ENCODE data around the gene NUBP1. TPM values are rescaled to one million over a fixed set of nuclear protein-coding genes. Genes with fewer than 3 reads are reported as not detected.

The NUBP1 gene
- total RNA-seq, 1 experiment from 2014 or later: 28.9 TPM

DNA sequence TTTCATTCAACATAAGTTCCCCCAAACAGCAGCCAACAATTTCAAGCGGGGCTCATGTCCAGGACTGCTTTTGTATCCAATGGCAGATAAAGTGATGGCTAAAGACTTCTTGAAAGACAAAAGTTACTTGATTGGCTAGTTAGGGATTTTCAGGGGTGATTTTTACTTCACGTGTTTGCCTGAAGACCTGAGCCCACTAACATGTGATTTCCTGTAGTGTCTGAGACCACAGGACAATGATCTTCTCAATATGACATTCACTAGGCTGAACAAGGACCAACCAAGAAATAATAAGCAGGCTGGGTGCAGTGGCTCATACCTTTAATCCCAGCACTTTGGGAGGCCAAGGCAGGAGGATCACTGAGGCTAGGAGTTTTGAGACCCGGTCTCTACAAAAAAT, 64.6 kb downstream of the NUBP1 start:
- Histone ChIP-seq H3K4me2 (no peak overlapping the region), H4K20me1 (ENCODE audit: insufficient read depth) (no peaks in the 10 kb centered on the region), H3K9me2 (ENCODE audit: insufficient read depth) (no peaks in the 10 kb centered on the region), H3K4me3 (no peak overlapping the region), H2AFZ (no peak overlapping the region), H3K4me1 (replicated peaks; ENCODE audit: insufficient read depth) (no peaks in the 10 kb centered on the region), H3K27me3 (ENCODE audit: insufficient read depth, low read depth) (no peaks in the 10 kb centered on the region), H3F3A (ENCODE audit: insufficient read depth, low read depth) (no peaks in the 10 kb centered on the region), H3K79me2 (ENCODE audit: low read depth) (no peaks in the 10 kb centered on the region), H3K9me3 (ENCODE audit: insufficient read depth, low read depth) (no peaks in the 10 kb centered on the region), H3K27ac (no peak overlapping the region), H3K36me3 (ENCODE audit: low read depth) (no peaks in the 10 kb centered on the region)
- POLR2A ChIA-PET (ENCODE audit: unreplicated experiment): no interaction called here
- TF ChIP-seq EZH2 (IDR thresholded peaks at IDR 0.05; ENCODE audit: low read depth): no peak
- TF ChIP-seq, protein P1, sequence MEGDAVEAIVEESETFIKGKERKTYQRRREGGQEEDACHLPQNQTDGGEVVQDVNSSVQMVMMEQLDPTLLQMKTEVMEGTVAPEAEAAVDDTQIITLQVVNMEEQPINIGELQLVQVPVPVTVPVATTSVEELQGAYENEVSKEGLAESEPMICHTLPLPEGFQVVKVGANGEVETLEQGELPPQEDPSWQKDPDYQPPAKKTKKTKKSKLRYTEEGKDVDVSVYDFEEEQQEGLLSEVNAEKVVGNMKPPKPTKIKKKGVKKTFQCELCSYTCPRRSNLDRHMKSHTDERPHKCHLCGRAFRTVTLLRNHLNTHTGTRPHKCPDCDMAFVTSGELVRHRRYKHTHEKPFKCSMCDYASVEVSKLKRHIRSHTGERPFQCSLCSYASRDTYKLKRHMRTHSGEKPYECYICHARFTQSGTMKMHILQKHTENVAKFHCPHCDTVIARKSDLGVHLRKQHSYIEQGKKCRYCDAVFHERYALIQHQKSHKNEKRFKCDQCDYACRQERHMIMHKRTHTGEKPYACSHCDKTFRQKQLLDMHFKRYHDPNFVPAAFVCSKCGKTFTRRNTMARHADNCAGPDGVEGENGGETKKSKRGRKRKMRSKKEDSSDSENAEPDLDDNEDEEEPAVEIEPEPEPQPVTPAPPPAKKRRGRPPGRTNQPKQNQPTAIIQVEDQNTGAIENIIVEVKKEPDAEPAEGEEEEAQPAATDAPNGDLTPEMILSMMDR (conservative IDR thresholded peaks at IDR 0.05): no peak
- no peak for DNase-seq
- intact Hi-C loops (cut with micrococcal nuclease; ENCODE audit: unreplicated experiment): no loop called here
- BruUV-seq (replicated peaks): no TSS peak
- CTCF ChIA-PET: no interaction called here

DNA sequence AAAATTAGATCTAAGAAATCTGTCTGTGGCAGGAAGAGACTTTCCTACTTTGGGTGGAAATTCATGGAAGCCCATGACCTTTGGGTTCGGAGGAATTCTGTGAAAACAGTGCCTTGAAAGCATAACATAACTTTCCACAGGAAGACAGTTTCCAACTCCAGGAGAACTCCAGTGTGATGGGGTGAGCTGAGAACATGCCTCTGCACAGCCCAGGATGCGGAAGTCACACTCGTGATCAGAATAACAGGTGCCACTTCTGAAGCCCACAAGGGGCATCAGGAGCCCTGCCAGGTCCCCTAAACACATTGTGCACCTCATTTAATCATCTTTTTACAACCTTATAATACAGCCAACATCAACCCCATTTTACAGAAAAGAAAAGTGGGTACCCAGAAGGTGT, 65.2 kb downstream of the NUBP1 start:
- Histone ChIP-seq H3K4me1 (replicated peaks; ENCODE audit: insufficient read depth) (no peaks in the 10 kb centered on the region), H3K27me3 (ENCODE audit: insufficient read depth, low read depth) (no peaks in the 10 kb centered on the region), H3K4me3 (no peak overlapping the region), H3F3A (ENCODE audit: insufficient read depth, low read depth) (no peaks in the 10 kb centered on the region), H3K9me3 (ENCODE audit: insufficient read depth, low read depth) (no peaks in the 10 kb centered on the region), H3K9me2 (ENCODE audit: insufficient read depth) (no peaks in the 10 kb centered on the region), H3K4me2 (no peak overlapping the region), H3K36me3 (ENCODE audit: low read depth) (no peaks in the 10 kb centered on the region), H3K27ac (no peak overlapping the region), H2AFZ (no peak overlapping the region), H4K20me1 (ENCODE audit: insufficient read depth) (no peaks in the 10 kb centered on the region), H3K79me2 (ENCODE audit: low read depth) (no peaks in the 10 kb centered on the region)
- TF ChIP-seq EZH2 (IDR thresholded peaks at IDR 0.05; ENCODE audit: low read depth): no peak
- CTCF ChIA-PET: no interaction called here
- intact Hi-C loops (cut with micrococcal nuclease; ENCODE audit: unreplicated experiment): no loop called here
- BruUV-seq (replicated peaks): no TSS peak
- DNase-seq: no peak
- POLR2A ChIA-PET (ENCODE audit: unreplicated experiment): no interaction called here

DNA sequence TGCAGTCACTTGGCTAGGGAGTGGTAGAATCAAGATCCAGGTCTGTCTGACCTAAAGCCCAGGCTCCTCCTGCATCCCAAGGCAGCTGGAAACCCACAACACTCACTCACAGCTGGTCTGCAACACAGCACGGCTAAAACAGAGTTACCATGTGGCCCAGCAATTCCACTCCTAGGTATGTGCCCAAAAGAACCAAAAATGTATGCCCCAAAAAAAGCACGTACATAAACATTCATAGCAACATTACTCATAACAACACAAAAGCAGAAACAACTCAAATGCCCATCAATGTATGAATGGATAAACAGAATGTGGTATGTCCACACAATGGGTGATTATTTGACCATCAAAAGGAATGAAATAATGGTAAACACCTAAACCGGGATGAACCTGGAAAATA, 66.1 kb downstream of the NUBP1 start:
- H3K27ac ChIP-seq: no peak overlapping the region
- H3K4me1 ChIP-seq (replicated peaks; ENCODE audit: insufficient read depth): no peaks in the 10 kb centered on the region
- H3K9me3 ChIP-seq (ENCODE audit: insufficient read depth, low read depth): no peaks in the 10 kb centered on the region
- H3K9me2 ChIP-seq (ENCODE audit: insufficient read depth): no peaks in the 10 kb centered on the region
- POLR2A ChIA-PET (ENCODE audit: unreplicated experiment): no interaction called here
- H3F3A ChIP-seq (ENCODE audit: insufficient read depth, low read depth): no peaks in the 10 kb centered on the region
- no peaks in the 10 kb centered on the region for H3K27me3 ChIP-seq (ENCODE audit: insufficient read depth, low read depth)
- CTCF ChIA-PET: no interaction called here
- no peaks in the 10 kb centered on the region for H3K79me2 ChIP-seq (ENCODE audit: low read depth)
- no peak overlapping the region for H3K4me2 ChIP-seq
- H3K4me3 ChIP-seq: no peak overlapping the region
- DNase-seq: no peak
- no TSS peak for BruUV-seq (replicated peaks)
- intact Hi-C loops (cut with micrococcal nuclease; ENCODE audit: unreplicated experiment): no loop called here
- H2AFZ ChIP-seq: no peak overlapping the region
- H3K36me3 ChIP-seq (ENCODE audit: low read depth): no peaks in the 10 kb centered on the region
- TF ChIP-seq, protein P1 (conservative IDR thresholded peaks at IDR 0.05): no peak
- no peak for TF ChIP-seq EZH2 (IDR thresholded peaks at IDR 0.05; ENCODE audit: low read depth)
- no peaks in the 10 kb centered on the region for H4K20me1 ChIP-seq (ENCODE audit: insufficient read depth)

DNA sequence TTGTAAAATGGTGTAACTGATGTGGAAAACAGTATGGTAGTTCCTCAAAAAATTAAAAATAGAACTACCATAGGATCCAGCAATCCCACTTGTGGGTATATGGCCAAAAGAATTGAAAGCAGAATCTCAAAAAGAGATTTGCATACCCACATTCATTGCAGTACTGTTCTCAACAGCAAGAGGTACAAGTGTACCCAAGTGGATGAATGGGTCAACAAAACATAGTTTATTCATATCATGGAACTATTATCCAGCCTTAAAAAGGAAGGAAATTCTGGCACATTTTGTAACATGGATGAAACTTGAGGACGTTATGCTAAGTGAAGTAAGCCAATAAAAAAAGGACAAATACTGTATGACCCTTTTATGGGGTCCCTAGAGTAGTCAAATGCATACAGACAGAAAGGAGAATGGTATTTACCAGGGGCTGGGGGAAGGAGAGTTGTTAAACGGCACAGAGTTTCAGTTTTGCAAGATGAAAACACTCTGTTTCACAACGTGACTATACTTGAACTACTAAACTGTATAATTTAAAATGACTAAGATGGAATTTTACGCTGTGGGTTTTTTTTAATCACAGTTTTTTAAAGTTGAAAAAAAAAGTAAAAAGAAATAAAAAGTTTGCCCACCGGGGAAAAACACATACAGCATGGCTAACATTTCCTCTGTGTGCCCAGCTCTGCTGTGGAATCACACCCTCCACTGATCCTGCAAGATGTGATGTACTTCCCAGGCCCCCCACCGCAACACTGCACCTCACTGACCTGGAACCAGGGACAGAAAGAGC, 68.9 kb downstream of the NUBP1 start:
- DNase-seq: no peak
- H3F3A ChIP-seq (ENCODE audit: insufficient read depth, low read depth): no peaks in the 10 kb centered on the region
- BruUV-seq (replicated peaks): no TSS peak
- CTCF ChIA-PET: no interaction called here
- POLR2A ChIA-PET (ENCODE audit: unreplicated experiment): no interaction called here
- no peaks in the 10 kb centered on the region for H3K9me3 ChIP-seq (ENCODE audit: insufficient read depth, low read depth)
- no peaks in the 10 kb centered on the region for H3K36me3 ChIP-seq (ENCODE audit: low read depth)
- no peak overlapping the region for H2AFZ ChIP-seq
- no peaks in the 10 kb centered on the region for H4K20me1 ChIP-seq (ENCODE audit: insufficient read depth)
- H3K27me3 ChIP-seq (ENCODE audit: insufficient read depth, low read depth): no peaks in the 10 kb centered on the region
- H3K79me2 ChIP-seq (ENCODE audit: low read depth): no peaks in the 10 kb centered on the region
- no peak overlapping the region for H3K4me2 ChIP-seq
- no peak overlapping the region for H3K27ac ChIP-seq
- H3K9me2 ChIP-seq (ENCODE audit: insufficient read depth): no peaks in the 10 kb centered on the region
- no peak for TF ChIP-seq EZH2 (IDR thresholded peaks at IDR 0.05; ENCODE audit: low read depth)
- TF ChIP-seq, protein P1 (conservative IDR thresholded peaks at IDR 0.05): no peak
- H3K4me3 ChIP-seq: no peak overlapping the region
- intact Hi-C loops (cut with micrococcal nuclease; ENCODE audit: unreplicated experiment): no loop called here
- no peaks in the 10 kb centered on the region for H3K4me1 ChIP-seq (replicated peaks; ENCODE audit: insufficient read depth)
